Fibroblast of pulmonary artery (primary cell): ENCODE results near the gene IGF1R.

ENCODE experiments used
- DNase-seq: peaks from one replicate; pipeline ENCODE4 v3.0.0-alpha.2; 2010; ENCODE audit warnings: low read depth
- H3K4me3 ChIP-seq: replicated peaks from 2 replicates; pipeline ENCODE4 v1.5.1; 2011; ENCODE audit warnings: low read depth, mild to moderate bottlenecking, control low read depth, low read length, moderate library complexity
- TF ChIP-seq, protein P1 (sequence below): IDR thresholded peaks from 2 replicates; pipeline ENCODE4 v1.5.1; 2011; ENCODE audit warnings: mild to moderate bottlenecking, control low read depth, low read length, inconsistent platforms; ENCODE audit errors: missing control alignments

Gene IGF1R

DNA sequence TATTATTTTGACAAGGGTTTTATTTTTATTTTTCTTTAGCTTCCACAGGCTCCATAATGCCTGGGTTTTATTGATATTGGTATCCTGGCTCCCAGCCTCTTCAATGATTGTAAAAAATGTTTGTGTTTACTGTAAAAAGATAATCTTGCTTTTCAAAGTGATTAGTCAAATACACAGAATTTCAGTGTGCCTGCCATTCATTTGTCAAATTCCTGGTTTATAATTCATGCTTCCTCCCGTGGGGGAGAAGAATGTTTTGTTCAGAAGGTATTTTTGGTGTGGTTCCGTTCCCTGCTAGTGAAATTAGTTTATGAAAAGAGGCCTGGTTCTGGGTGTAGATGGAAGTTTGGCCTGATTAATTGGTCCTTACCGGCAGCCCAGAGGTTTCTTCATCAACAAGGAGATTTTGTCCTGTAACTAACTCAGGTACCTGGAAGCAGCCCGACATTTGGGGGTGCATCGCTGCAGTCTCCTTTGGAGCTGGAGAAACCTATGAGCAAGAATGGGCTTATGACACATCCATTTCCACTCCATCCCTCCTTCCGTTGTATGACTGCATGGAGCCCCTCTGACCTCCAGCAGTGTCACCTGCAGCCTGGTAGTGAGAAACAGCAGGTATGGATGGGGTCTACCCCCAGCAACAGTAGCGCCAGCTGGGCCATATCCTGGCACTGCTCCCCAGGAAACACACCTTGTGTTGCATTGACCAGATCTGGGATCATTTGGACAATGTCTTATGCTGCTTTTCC, 257.8 kb downstream of the IGF1R start:
- peak; percentile 33 for DNase-seq
- TF ChIP-seq, protein P1, sequence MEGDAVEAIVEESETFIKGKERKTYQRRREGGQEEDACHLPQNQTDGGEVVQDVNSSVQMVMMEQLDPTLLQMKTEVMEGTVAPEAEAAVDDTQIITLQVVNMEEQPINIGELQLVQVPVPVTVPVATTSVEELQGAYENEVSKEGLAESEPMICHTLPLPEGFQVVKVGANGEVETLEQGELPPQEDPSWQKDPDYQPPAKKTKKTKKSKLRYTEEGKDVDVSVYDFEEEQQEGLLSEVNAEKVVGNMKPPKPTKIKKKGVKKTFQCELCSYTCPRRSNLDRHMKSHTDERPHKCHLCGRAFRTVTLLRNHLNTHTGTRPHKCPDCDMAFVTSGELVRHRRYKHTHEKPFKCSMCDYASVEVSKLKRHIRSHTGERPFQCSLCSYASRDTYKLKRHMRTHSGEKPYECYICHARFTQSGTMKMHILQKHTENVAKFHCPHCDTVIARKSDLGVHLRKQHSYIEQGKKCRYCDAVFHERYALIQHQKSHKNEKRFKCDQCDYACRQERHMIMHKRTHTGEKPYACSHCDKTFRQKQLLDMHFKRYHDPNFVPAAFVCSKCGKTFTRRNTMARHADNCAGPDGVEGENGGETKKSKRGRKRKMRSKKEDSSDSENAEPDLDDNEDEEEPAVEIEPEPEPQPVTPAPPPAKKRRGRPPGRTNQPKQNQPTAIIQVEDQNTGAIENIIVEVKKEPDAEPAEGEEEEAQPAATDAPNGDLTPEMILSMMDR, result no peak
- H3K4me3 ChIP-seq, result no peak overlapping the region

DNA sequence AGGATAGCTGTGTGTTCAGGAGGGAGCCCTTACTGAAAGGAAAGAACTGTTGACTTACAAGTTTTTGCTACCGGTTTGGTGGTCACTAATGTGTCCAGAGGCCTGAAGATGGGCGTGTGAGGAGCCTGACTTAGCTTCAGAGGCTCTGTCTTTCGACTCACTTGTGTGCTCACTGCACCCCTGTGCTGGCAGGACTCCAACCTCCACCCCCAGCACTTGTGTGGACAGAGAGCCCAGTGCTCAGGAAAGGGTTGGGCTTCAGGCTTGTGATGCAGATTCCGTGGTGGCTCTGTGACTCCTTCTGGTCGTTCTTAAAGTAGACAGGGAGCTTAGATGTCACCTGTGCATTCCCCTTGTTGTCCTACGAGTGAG, 258.4 kb downstream of the IGF1R start:
- no peak overlapping the region for H3K4me3 ChIP-seq
- TF ChIP-seq, protein P1, result no peak
- peak; percentile 61 for DNase-seq

DNA sequence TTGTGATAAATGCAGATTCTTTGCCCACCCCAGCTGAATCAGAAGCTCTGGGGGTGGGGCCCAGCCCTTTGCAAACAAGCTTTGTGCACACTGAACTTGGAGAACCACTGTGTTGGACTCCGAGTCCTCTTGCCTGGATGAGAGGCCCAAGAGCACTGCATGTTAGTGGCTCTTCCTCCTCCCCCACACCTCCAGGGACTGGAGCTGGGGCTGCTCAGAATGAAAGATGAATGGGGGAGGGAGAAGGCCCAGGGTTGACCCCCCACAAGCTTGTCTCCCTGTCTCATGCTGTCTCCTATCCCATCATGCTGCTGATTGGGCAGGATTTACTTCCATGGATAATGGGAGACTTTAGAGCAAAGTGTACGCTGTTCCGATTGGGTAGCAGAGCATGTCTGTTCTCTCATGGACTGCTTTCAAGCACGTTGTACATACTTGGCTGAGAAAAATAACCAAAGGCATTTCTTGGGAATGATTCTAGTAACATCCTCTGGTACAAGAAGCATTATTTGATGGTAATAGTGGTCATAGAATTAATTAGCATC, 259.7 kb downstream of the IGF1R start:
- no peak for DNase-seq
- TF ChIP-seq, protein P1, result no peak
- no peak overlapping the region for H3K4me3 ChIP-seq

DNA sequence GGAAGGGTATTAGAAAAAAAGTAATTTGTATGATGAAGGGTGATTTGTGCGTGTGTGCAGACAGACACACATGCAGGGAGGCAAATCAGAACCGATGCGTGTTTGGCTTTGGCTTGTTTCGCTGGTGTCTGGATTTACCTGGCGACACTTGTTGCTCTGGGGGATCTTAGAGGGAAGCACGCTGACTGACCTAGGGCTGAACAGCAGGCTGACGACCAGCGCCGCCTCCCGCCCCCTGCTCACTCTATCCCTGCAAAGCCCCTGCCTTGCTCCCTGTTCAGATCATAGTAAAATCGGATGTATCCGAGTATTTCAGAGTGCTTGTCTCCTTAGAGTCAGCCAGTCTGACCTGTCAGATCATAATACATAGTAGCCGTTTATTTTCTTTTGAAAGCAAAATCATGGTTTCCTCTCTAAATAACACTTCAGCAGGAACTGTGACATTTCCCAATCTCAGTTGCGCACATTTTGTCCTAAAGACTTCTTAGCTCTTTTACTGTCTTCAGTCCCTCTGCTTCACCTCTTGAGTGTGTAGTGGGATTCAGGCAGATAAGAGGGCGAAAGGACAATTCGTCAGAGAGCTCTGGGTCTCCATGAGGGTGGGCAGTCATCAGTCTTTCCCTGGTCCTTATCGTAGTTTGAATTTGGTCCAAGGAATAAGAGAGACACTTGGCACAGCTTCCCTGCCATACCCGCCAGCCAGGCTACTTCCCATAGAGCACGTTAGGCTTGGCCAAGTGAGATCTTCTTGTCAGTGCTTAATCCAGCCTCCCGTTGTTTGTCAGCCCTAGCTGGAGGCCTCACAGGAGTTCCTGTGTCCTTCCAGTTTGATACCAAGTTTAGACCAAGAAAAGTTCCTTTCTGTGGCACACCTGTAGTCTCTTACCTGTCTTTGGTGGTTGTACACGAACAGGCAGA, 261.9 kb downstream of the IGF1R start:
- DNase-seq, result no peak
- TF ChIP-seq, protein P1, result no peak
- no peak overlapping the region for H3K4me3 ChIP-seq

DNA sequence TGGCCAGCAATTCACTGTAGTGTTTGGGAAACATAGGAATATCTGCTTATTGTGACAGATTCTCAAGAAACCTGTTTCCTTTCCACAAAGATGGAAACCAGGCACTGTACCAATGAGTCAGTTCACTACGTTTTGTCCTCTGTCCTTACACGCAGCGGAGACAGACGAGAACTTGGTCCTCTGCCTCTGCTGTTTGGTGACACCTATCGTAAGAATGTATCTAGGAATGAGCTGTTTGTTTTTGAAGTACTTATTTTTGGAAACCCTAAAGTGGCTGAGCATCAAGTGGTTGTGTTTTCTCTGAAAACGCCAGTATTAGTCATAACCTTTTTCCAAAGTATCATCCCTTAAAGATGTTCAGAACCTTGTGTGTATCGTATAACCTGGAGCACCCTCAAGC, 266.3 kb downstream of the IGF1R start:
- TF ChIP-seq, protein P1, result no peak
- no peak overlapping the region for H3K4me3 ChIP-seq
- DNase-seq, result peak; percentile 73

DNA sequence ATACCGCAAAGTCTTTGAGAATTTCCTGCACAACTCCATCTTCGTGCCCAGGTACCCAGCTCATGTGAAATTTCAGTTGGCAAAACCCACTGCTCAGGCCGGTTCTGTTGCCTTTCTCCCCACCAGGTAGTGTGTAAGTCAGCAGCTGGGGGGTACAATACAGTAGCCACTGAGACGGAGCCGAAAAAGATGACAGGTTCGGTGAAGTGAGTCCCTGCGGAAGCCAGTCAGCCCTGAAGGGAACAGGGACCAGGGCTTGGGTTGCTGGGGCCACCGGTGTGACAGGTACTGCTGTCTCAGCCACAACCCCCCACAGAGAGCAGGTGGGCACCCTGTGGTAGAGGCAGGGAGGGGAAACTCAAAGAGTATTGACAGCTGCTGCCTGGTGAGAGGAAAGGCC, 268.5 kb downstream of the IGF1R start:
- no peak for DNase-seq
- TF ChIP-seq, protein P1, result no peak
- no peak overlapping the region for H3K4me3 ChIP-seq
